Keratinocyte (primary cell): ENCODE data around the gene RIOK1. TPM values are rescaled to one million over a fixed set of nuclear protein-coding genes. Genes with fewer than 3 reads are reported as not detected.

Experiments used
- DNase-seq: peaks from one replicate; pipeline ENCODE4 v3.0.0-alpha.2; 2011; ENCODE audit warnings: low read depth, missing footprints, low spot score
- FAIRE-seq: peaks from 2 replicates; lab custom pipeline; 2011; peaks lifted over from hg19 to GRCh38; lab: Jason Lieb, UNC
- H2AFZ ChIP-seq: 2 replicates; pipeline ENCODE4 v1.6.0; 2012; ENCODE audit warnings: low read length, control low read depth, inconsistent platforms; ENCODE audit not compliant: control insufficient read depth
- H3K27ac ChIP-seq: 2 replicates; pipeline ENCODE4 v1.5.1; 2011; ENCODE audit warnings: low read length; ENCODE audit not compliant: control insufficient read depth, insufficient read depth
- H3K27me3 ChIP-seq: 3 replicates; pipeline ENCODE4 v1.6.0; 2011; ENCODE audit warnings: low read length; ENCODE audit not compliant: control insufficient read depth, insufficient read depth; ENCODE audit errors: extremely low read depth
- H3K36me3 ChIP-seq, 2 experiments: 2 replicates in 1 of 2; 3 replicates in 1 of 2; pipeline ENCODE4 v1.5.1; 2011; ENCODE audit warnings: low read length in 2 of 2, mild to moderate bottlenecking in 1 of 2; ENCODE audit not compliant: control insufficient read depth in 2 of 2, insufficient read depth in 2 of 2; ENCODE audit errors: extremely low read depth in 1 of 2
- H3K4me1 ChIP-seq: 3 replicates; pipeline ENCODE4 v1.5.1; 2011; ENCODE audit warnings: low read length; ENCODE audit not compliant: control insufficient read depth, insufficient read depth; ENCODE audit errors: extremely low read depth
- H3K4me2 ChIP-seq: 3 replicates; pipeline ENCODE4 v1.6.0; 2011; ENCODE audit warnings: low read depth, low read length; ENCODE audit not compliant: control insufficient read depth, insufficient read depth; ENCODE audit errors: extremely low read depth
- H3K4me3 ChIP-seq, 3 experiments: fragments of 200-600 bp in 1 of 3; sonication (generic) in 1 of 3; 2 replicates in 2 of 3; 3 replicates in 1 of 3; pipeline ENCODE4 v1.5.1; 2011 to 2016; ENCODE audit warnings: low read length in 3 of 3, mild to moderate bottlenecking in 3 of 3, control low read depth in 2 of 3, inconsistent platforms in 1 of 3, low read depth in 1 of 3, mixed read lengths in 1 of 3, mixed run types in 1 of 3, moderate library complexity in 1 of 3; ENCODE audit not compliant: control insufficient read depth in 2 of 3, insufficient read depth in 2 of 3; ENCODE audit errors: extremely low read depth in 1 of 3
- H3K79me2 ChIP-seq: 2 replicates; pipeline ENCODE4 v1.6.0; 2012; ENCODE audit warnings: low read length; ENCODE audit not compliant: control insufficient read depth, insufficient read depth
- H3K9ac ChIP-seq: 3 replicates; pipeline ENCODE4 v1.6.0; 2011; ENCODE audit warnings: low read length; ENCODE audit not compliant: control insufficient read depth, insufficient read depth; ENCODE audit errors: extremely low read depth
- H3K9me1 ChIP-seq: 3 replicates; pipeline ENCODE4 v1.6.0; 2011; ENCODE audit warnings: low read length; ENCODE audit not compliant: control insufficient read depth, insufficient read depth; ENCODE audit errors: extremely low read depth
- H3K9me3 ChIP-seq: 2 replicates; pipeline ENCODE4 v1.5.1; 2012; ENCODE audit warnings: low read depth, low read length; ENCODE audit not compliant: control insufficient read depth
- H4K20me1 ChIP-seq: 3 replicates; pipeline ENCODE4 v1.6.0; 2011; ENCODE audit warnings: low read length; ENCODE audit not compliant: control insufficient read depth, insufficient read depth; ENCODE audit errors: extremely low read depth
- CTCF ChIP-seq, 3 experiments: IDR thresholded peaks in 1 of 3; conservative IDR thresholded peaks in 1 of 3; optimal IDR thresholded peaks in 1 of 3; 2 replicates in 2 of 3; 3 replicates in 1 of 3; pipeline versions ENCODE3 to v1.5.1; 2011; ENCODE audit warnings: low read length in 3 of 3, mild to moderate bottlenecking in 3 of 3, moderate library complexity in 2 of 3, control low read depth in 1 of 3, inconsistent platforms in 1 of 3; ENCODE audit not compliant: insufficient read depth in 2 of 3; ENCODE audit errors: extremely low read depth in 1 of 3
- EZH2 ChIP-seq: IDR thresholded peaks from one replicate; pipeline ENCODE4 v1.6.1; 2012; ENCODE audit warnings: inconsistent platforms, mild to moderate bottlenecking, low read length, moderate library complexity
- dilution Hi-C: fragments of 300-500 bp; cut with MboI; formaldehyde crosslinking; loops from one replicate; pipeline ENCODE4 v1.7.0; 2020; ENCODE audit warnings: low sequenced_read_pairs; ENCODE audit not compliant: extremely low pct_ligation_motif_present
- polyA plus RNA-seq, 5 experiments: library from polyadenylated mRNA; depleted of rRNA in 3 of 5; stranded (reverse) in 3 of 5; stranded (forward) in 1 of 5; unstranded in 1 of 5; fragments of >200 nt; gene quantifications; 1 replicate in 1 of 5; 2 replicates in 3 of 5; 3 replicates in 1 of 5; pipeline versions ENCODE4 v1.2.1 to v1.2.3, GENCODE V29; 2011 to 2012; ENCODE audit warnings: missing spikeins in 2 of 5, low read depth in 1 of 5, low replicate concordance in 1 of 5

The RIOK1 gene
- polyA plus RNA-seq, 1 donor (not counting 4 experiments of a cell fraction or from before 2014, with no cell fraction given): 11.7 TPM

- Histone ChIP-seq H3K27me3 (no peaks in the 10 kb centered on the region), H3K27ac (no peak overlapping the region), H3K4me3 (no peak overlapping the region), H3K36me3 (no peaks in the 10 kb centered on the region), H4K20me1 (no peaks in the 10 kb centered on the region), H3K79me2 (no peaks in the 10 kb centered on the region), H3K9me3 (no peaks in the 10 kb centered on the region), H3K9ac (no peak overlapping the region), H3K4me2 (no peak overlapping the region), H3K4me1 (peaks cover 2% of the 10 kb centered on the region), H2AFZ (no peak overlapping the region), H3K9me1 (no peaks in the 10 kb centered on the region)
- TF ChIP-seq CTCF (optimal IDR thresholded peaks at IDR 0.05 in 1 of 3, IDR thresholded peaks at IDR 0.05 in 1 of 3, conservative IDR thresholded peaks at IDR 0.05 in 1 of 3; ENCODE audit: extremely low read depth in 1 of 3, insufficient read depth in 2 of 3, low read length in 3 of 3): no peak
- no peak for TF ChIP-seq EZH2
- dilution Hi-C loops: no loop called here
- DNase-seq (no peak), FAIRE-seq (no peak)
These were observed 50.9 kb downstream of the RIOK1 start for GRCh38 chr6:7440476-7440875.

- H3K36me3 ChIP-seq: no peaks in the 10 kb centered on the region
- no peak overlapping the region for H2AFZ ChIP-seq
- no peaks in the 10 kb centered on the region for H3K9me1 ChIP-seq
- no peak overlapping the region for H3K9ac ChIP-seq
- H3K4me2 ChIP-seq: no peak overlapping the region
- TF ChIP-seq CTCF (optimal IDR thresholded peaks at IDR 0.05 in 1 of 3, IDR thresholded peaks at IDR 0.05 in 1 of 3, conservative IDR thresholded peaks at IDR 0.05 in 1 of 3; ENCODE audit: extremely low read depth in 1 of 3, insufficient read depth in 2 of 3, low read length in 3 of 3) (no peak), EZH2 (no peak)
- no peaks in the 10 kb centered on the region for H3K79me2 ChIP-seq
- dilution Hi-C loops: no loop called here
- H3K9me3 ChIP-seq: no peaks in the 10 kb centered on the region
- H3K4me3 ChIP-seq: no peak overlapping the region
- H3K27me3 ChIP-seq: no peaks in the 10 kb centered on the region
- no peak for FAIRE-seq
- peaks cover 10% of the 10 kb centered on the region for H3K4me1 ChIP-seq
- DNase-seq: no peak
- no peaks in the 10 kb centered on the region for H4K20me1 ChIP-seq
- no peak overlapping the region for H3K27ac ChIP-seq
These were observed 51.6 kb downstream of the RIOK1 start for GRCh38 chr6:7441048-7441775.
